Activated B cell treated with CpG ODN at 0.5 μM for 24 hours (primary cell): Measurements from ENCODE around the gene RERE. TPM values are rescaled to one million over a fixed set of nuclear protein-coding genes. Genes with fewer than 3 reads are reported as not detected.

Source experiments
- ATAC-seq: fragments of 200-7000 bp; cut with Tn5 transposase; one replicate; pipeline ENCODE4 v1.10.0; 2021; ENCODE audit warnings: low read depth, mild to moderate bottlenecking, moderate library complexity
- CTCF ChIA-PET: fragments of 350-600 bp; sonication (Branson Sonifier 250); formaldehyde crosslinking; loops from one replicate; lab custom pipeline; 2021; ENCODE audit warnings: antibody characterized with exemption; lab: Charles Lee
- POLR2A ChIA-PET: fragments of 350-600 bp; sonication (Branson Sonifier 250); formaldehyde crosslinking; loops from one replicate; lab custom pipeline; 2021; ENCODE audit warnings: antibody characterized with exemption; lab: Charles Lee
- DNase-seq: peaks from one replicate; pipeline ENCODE4 v3.0.0; 2022
- H3K27ac Mint-ChIP-seq: one replicate; pipeline ENCODE4 v1.8.0; 2020; ENCODE audit warnings: mixed read lengths
- H3K27me3 Mint-ChIP-seq: one replicate; pipeline ENCODE4 v1.8.0; 2021; ENCODE audit warnings: mixed read lengths
- H3K36me3 Mint-ChIP-seq: one replicate; pipeline ENCODE4 v1.8.0; 2021; ENCODE audit warnings: low read depth, mixed read lengths
- H3K4me1 Mint-ChIP-seq: one replicate; pipeline ENCODE4 v1.8.0; 2021; ENCODE audit warnings: mixed read lengths
- H3K4me3 Mint-ChIP-seq: one replicate; pipeline ENCODE4 v1.8.0; 2020; ENCODE audit warnings: mild to moderate bottlenecking, mixed read lengths
- H3K9me3 Mint-ChIP-seq: one replicate; pipeline ENCODE4 v1.8.0; 2020; ENCODE audit warnings: mixed read lengths
- intact Hi-C: fragments of 100-400 bp; cut with micrococcal nuclease; formaldehyde crosslinking; loops from one replicate; pipeline ENCODE4 v1.15.1; 2024
- total RNA-seq: library from RNA; stranded (reverse); gene quantifications from 2 replicates; pipeline ENCODE4 v1.2.3, GENCODE V29; 2022
- TF ChIP-seq, protein P1 (sequence below): fragments of 200-600 bp; IDR thresholded peaks from one replicate; pipeline ENCODE4 v1.8.0; 2022; ENCODE audit warnings: antibody characterized with exemption, mild to moderate bottlenecking

Gene RERE
- total RNA-seq, 1 donor from 2014 or later, result 98.8 TPM

- peaks cover 8% of the 10 kb centered on the region for H3K36me3 Mint-ChIP-seq
- intact Hi-C loops, result no loop called here
Measured at GRCh38 chr1:8679929-8680663, 137.3 kb downstream of the RERE start.

GRCh38 chr1:8679395-8679800, 138.0 kb downstream of the RERE start:
- CTCF ChIA-PET, result interaction anchor here (0.9 to 2.9 kb wide), 2 partner anchors 9 to 110 kb away, joined by 3 to 16 read pairs; no protein-coding TSS in a partner anchor
- TF ChIP-seq, protein P1, sequence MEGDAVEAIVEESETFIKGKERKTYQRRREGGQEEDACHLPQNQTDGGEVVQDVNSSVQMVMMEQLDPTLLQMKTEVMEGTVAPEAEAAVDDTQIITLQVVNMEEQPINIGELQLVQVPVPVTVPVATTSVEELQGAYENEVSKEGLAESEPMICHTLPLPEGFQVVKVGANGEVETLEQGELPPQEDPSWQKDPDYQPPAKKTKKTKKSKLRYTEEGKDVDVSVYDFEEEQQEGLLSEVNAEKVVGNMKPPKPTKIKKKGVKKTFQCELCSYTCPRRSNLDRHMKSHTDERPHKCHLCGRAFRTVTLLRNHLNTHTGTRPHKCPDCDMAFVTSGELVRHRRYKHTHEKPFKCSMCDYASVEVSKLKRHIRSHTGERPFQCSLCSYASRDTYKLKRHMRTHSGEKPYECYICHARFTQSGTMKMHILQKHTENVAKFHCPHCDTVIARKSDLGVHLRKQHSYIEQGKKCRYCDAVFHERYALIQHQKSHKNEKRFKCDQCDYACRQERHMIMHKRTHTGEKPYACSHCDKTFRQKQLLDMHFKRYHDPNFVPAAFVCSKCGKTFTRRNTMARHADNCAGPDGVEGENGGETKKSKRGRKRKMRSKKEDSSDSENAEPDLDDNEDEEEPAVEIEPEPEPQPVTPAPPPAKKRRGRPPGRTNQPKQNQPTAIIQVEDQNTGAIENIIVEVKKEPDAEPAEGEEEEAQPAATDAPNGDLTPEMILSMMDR, result no peak
- Mint-ChIP-seq H3K9me3 (no peaks in the 10 kb centered on the region), H3K36me3 (peaks cover 8% of the 10 kb centered on the region), H3K27me3 (no peaks in the 10 kb centered on the region), H3K4me3 (no peak overlapping the region), H3K4me1 (peaks cover 41% of the 10 kb centered on the region), H3K27ac (no peak overlapping the region)
- intact Hi-C loops, result no loop called here
- ATAC-seq (no peak), DNase-seq (no peak)
- POLR2A ChIA-PET, result interaction anchor here (0.9 kb wide), 1 partner anchor 28 kb away, joined by 3 read pairs; no protein-coding TSS in a partner anchor

More at GRCh38 chr1:8679929-8680663, 137.3 kb downstream of the RERE start:
- H3K9me3 Mint-ChIP-seq, result no peaks in the 10 kb centered on the region
- POLR2A ChIA-PET, result interaction anchor here (0.9 kb wide), 1 partner anchor 28 kb away, joined by 3 read pairs; no protein-coding TSS in a partner anchor
- no peak overlapping the region for H3K27ac Mint-ChIP-seq
- CTCF ChIA-PET, result interaction anchor here (0.9 to 2.9 kb wide), 2 partner anchors 9 to 110 kb away, joined by 3 to 16 read pairs; no protein-coding TSS in a partner anchor
- H3K4me3 Mint-ChIP-seq, result no peak overlapping the region
- TF ChIP-seq, protein P1, result no peak
- peaks cover 41% of the 10 kb centered on the region for H3K4me1 Mint-ChIP-seq
- no peak for ATAC-seq
- H3K27me3 Mint-ChIP-seq, result no peaks in the 10 kb centered on the region
- no peak for DNase-seq

- intact Hi-C loops, result no loop called here
- no peaks in the 10 kb centered on the region for H3K9me3 Mint-ChIP-seq
- no peak overlapping the region for H3K27ac Mint-ChIP-seq
- TF ChIP-seq, protein P1, result no peak
- ChIA-PET CTCF (interaction anchor here (0.9 to 2.9 kb wide), 3 partner anchors 8 to 117 kb away, joined by 3 to 16 read pairs (median 4); no protein-coding TSS in a partner anchor), POLR2A (interaction anchor here (0.8 to 0.9 kb wide), 2 partner anchors 22 to 27 kb away, joined by 3 to 4 read pairs; no protein-coding TSS in a partner anchor)
- H3K36me3 Mint-ChIP-seq, result peaks cover 8% of the 10 kb centered on the region
- no peak for ATAC-seq
- H3K4me3 Mint-ChIP-seq, result no peak overlapping the region
- H3K27me3 Mint-ChIP-seq, result no peaks in the 10 kb centered on the region
- peaks cover 41% of the 10 kb centered on the region for H3K4me1 Mint-ChIP-seq
- no peak for DNase-seq
Measured at GRCh38 chr1:8678673-8679394, 138.6 kb downstream of the RERE start.

DNA sequence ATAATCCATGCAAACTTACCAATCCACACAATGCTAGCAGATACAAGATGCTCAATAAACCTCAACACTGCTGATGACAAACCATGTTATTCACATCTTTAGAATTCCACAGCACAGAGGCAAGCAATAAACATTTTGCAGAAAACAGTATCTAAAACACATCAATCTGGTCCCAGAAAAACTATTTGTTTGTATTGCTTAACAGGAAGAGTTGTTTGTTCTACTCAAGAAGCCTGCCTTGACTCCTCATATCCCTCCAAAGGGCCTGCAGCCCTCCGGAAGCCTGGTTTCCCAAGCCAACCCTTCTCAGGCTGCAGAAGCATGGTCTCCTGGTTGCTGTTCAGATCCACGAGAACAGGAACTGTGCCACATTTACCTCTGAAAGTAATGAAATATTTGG, 139.7 kb downstream of the RERE start:
- POLR2A ChIA-PET, result no interaction called here
- intact Hi-C loops, result no loop called here
- ATAC-seq, result no peak
- CTCF ChIA-PET, result interaction anchor here (1.2 kb wide), 1 partner anchor 116 kb away, joined by 4 read pairs; no protein-coding TSS in a partner anchor
- H3K27ac Mint-ChIP-seq, result no peak overlapping the region
- no peak overlapping the region for H3K4me3 Mint-ChIP-seq
- DNase-seq, result no peak
- TF ChIP-seq, protein P1, result no peak
- peaks cover 42% of the 10 kb centered on the region for H3K4me1 Mint-ChIP-seq
- peaks cover 8% of the 10 kb centered on the region for H3K36me3 Mint-ChIP-seq
- H3K9me3 Mint-ChIP-seq, result no peaks in the 10 kb centered on the region
- no peaks in the 10 kb centered on the region for H3K27me3 Mint-ChIP-seq
